BLaER1 (cell line): ENCODE measurements around the gene HS6ST3.
A peak's percentile ranks its signal among the peaks of the same experiment; 100 is the strongest.
"Not testable (repeated sequence)": the region's sequence is repeated elsewhere in the genome, so short reads cannot be mapped to it uniquely, and the experiment has no call there.

Source experiments
- H3K27ac ChIP-seq: shearing (Covaris generic); formaldehyde crosslinking; 2 replicates; pipeline ENCODE4 v1.8.1; 2022
- H3K27me3 ChIP-seq: shearing (Covaris generic); formaldehyde crosslinking; 2 replicates; pipeline ENCODE4 v1.8.1; 2022
- H3K36me3 ChIP-seq: shearing (Covaris generic); formaldehyde crosslinking; 2 replicates; pipeline ENCODE4 v1.8.1; 2022
- H3K4me1 ChIP-seq: shearing (Covaris generic); formaldehyde crosslinking; 2 replicates; pipeline ENCODE4 v1.8.1; 2022
- H3K4me2 ChIP-seq: shearing (Covaris generic); formaldehyde crosslinking; 2 replicates; pipeline ENCODE4 v1.8.1; 2022
- H3K4me3 ChIP-seq: shearing (Covaris generic); formaldehyde crosslinking; 2 replicates; pipeline ENCODE4 v1.8.1; 2022
- H3K9ac ChIP-seq: shearing (Covaris generic); formaldehyde crosslinking; 2 replicates; pipeline ENCODE4 v1.8.1; 2022
- H3K9me3 ChIP-seq: shearing (Covaris generic); formaldehyde crosslinking; 2 replicates; pipeline ENCODE4 v1.8.1; 2022
- H4K20me1 ChIP-seq: shearing (Covaris generic); formaldehyde crosslinking; 2 replicates; pipeline ENCODE4 v1.8.1; 2022
- Cebpa-rat ChIP-seq: shearing (Covaris generic); IDR thresholded peaks from 2 replicates; pipeline ENCODE4 v1.8.1; 2022

Gene HS6ST3

DNA sequence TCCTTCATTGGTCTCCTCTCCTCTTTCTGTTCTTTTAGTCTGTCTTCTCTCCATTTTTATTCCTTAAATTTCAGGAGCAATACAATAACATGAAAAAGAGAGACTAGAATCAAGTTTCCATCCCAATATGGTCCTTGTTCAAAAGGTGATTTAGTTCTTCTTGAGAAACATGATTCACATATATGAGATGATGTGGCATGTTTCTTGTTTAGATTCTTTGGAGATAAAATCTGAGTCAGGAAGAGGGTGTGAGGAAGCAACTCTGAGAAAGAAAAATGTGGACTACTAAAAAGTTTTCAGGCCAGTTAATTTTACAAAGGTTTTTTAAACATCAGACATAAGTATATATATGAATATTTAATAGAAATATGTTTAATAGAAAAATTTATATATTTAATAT is 673.0 kb downstream of the HS6ST3 start:
- Histone ChIP-seq H3K4me1 (no peaks in the 10 kb centered on the region), H3K9me3 (no peaks in the 10 kb centered on the region), H3K36me3 (no peaks in the 10 kb centered on the region), H3K27me3 (no peaks in the 10 kb centered on the region), H3K27ac (no peak overlapping the region), H4K20me1 (no peaks in the 10 kb centered on the region), H3K4me2 (no peak overlapping the region), H3K4me3 (no peak overlapping the region), H3K9ac (no peak overlapping the region)
- TF ChIP-seq Cebpa-rat = no peak

DNA sequence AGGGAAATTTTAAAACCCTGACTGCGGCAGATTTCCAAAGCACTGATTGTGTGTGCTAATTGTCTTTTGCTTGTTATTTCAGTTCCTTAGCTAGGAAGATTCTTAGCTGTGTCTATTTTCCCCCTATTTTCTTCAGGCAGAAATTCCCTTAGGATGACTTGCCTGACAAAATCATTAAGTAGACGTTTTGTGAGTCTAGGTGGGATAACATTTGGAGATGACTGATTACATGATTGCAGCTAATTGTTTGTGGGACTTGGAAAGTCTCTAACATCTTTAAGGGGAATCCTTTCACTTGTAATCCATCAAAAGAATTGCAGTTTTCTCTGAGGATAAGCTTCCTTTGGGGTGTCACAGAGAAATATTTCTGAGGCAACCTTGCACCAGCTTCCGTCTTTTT is 676.4 kb downstream of the HS6ST3 start:
- Histone ChIP-seq H3K27me3 (no peaks in the 10 kb centered on the region), H3K9me3 (no peaks in the 10 kb centered on the region), H3K36me3 (no peaks in the 10 kb centered on the region), H3K4me1 (peaks cover under 1% of the 10 kb centered on the region), H4K20me1 (no peaks in the 10 kb centered on the region), H3K4me2 (no peak overlapping the region), H3K27ac (no peak overlapping the region), H3K9ac (no peak overlapping the region), H3K4me3 (no peak overlapping the region)
- no peak for TF ChIP-seq Cebpa-rat

DNA sequence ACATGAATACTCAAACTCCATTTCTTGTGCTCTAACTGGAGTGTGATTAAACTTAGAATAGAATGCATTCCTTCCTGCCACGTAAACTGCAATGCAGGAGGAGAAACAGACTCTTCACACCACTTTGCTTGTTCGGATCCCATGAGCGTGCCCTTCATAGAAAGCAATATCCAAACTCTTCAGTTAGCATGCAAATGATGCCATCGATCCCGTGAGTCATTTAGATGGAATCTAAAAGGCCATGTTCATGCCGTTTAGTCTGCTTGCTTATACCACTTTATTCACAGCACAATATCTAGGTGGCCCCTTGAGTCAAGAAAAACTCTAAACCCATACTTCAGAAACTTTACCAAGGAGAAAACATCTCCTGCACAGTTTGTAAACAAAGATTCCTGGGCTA is 678.6 kb downstream of the HS6ST3 start:
- no peaks in the 10 kb centered on the region for H3K27me3 ChIP-seq
- H3K9ac ChIP-seq = no peak overlapping the region
- H3K36me3 ChIP-seq = no peaks in the 10 kb centered on the region
- H3K4me2 ChIP-seq = no peak overlapping the region
- no peak for TF ChIP-seq Cebpa-rat
- peaks cover 20% of the 10 kb centered on the region for H3K4me1 ChIP-seq
- H3K9me3 ChIP-seq = no peaks in the 10 kb centered on the region
- H4K20me1 ChIP-seq = no peaks in the 10 kb centered on the region
- H3K27ac ChIP-seq = no peak overlapping the region
- no peak overlapping the region for H3K4me3 ChIP-seq

DNA sequence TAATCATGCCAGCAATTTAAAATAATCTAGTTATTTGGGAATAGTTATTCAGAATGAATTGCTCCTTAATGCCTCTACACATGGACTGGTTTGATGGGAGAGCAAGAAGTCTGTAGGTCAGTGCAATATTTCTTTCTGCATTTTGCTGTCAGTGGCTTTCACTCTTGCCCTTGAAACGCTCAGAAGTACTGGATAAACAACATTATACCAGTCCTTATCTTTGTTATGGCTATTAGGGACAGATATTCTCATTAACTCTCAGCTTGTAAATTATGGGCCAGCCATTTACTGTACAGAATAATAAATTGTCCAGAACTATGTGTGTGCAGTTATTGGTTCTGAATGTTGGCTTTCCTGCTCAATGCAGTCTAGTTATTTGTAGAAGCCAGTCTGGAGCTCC is 680.0 kb downstream of the HS6ST3 start:
- no peak for TF ChIP-seq Cebpa-rat
- Histone ChIP-seq H3K4me2 (no peak overlapping the region), H3K27me3 (no peaks in the 10 kb centered on the region), H3K27ac (no peak overlapping the region), H4K20me1 (no peaks in the 10 kb centered on the region), H3K9me3 (no peaks in the 10 kb centered on the region), H3K9ac (no peak overlapping the region), H3K4me3 (no peak overlapping the region), H3K4me1 (peaks cover 20% of the 10 kb centered on the region), H3K36me3 (no peaks in the 10 kb centered on the region)

DNA sequence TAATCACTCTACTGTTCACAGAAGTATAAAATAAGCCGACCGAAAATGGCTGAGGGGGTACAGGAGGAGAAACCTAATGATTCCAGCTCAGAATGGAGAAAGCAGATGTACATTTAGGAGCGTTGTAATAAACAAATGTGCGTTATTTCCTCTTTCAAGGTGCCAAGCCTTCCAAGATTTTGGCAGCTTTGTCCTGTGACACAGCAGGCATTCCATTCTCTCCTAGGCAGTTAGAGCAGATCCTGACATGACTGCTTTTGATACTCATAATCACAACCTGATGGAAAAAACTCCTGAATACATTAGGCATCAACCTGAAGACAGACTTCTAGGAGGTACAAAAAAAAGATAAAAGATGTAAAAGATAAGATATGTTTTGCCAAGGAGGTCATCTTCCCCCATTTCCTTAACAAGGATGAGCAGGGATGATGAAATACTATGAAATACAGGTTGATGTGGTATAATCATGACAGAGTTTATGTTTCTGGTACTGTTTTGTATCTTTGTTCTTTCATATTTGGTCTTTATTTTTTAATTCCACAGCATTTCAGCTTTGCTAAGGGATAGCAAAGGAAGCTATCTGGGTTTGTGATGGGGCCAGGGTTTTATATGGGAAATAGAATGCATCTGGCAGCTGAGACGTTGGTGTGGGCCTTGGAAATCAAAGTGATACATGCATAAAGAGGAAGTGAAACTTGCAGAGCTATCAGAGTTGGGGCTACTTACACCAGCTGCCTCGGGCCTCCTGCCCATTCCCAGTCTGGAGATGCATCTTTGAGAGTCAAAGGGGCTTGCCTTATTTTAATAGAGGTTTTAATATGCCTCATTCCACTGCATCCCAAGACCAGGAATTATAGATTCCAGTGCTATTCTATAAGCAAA is 681.8 kb downstream of the HS6ST3 start:
- no peak overlapping the region for H3K4me3 ChIP-seq
- H3K27ac ChIP-seq = peak overlapping the region; percentile 51
- no peak for TF ChIP-seq Cebpa-rat
- H3K9me3 ChIP-seq = no peaks in the 10 kb centered on the region
- peaks cover 20% of the 10 kb centered on the region for H3K4me1 ChIP-seq
- no peaks in the 10 kb centered on the region for H3K27me3 ChIP-seq
- H3K9ac ChIP-seq = no peak overlapping the region
- peak overlapping the region; percentile 23 for H3K4me2 ChIP-seq
- no peaks in the 10 kb centered on the region for H4K20me1 ChIP-seq
- no peaks in the 10 kb centered on the region for H3K36me3 ChIP-seq

DNA sequence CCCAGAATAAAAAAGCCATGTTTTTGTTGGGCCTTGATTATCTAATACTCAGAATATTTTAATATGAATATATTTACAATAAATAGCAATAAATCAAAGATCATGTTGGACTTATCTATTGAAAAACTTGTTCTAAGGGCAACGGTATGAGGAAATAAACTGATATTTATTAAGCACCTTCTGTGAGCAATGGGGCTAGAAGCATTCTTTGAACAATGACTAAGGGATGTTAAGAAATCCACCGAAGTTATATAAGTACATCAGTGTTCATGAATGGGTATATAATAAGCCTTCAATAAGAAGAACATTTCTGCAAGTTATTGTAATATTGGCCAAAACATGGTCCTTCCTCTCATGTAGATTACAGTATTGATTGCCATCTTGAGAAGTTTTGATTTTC is 682.5 kb downstream of the HS6ST3 start:
- H3K4me1 ChIP-seq = peaks cover 20% of the 10 kb centered on the region
- H3K9ac ChIP-seq = no peak overlapping the region
- H3K4me2 ChIP-seq = peak overlapping the region; percentile 11
- peak overlapping the region; percentile 51; the same call in 1 of the 2 replicates for H3K27ac ChIP-seq
- no peaks in the 10 kb centered on the region for H3K27me3 ChIP-seq
- no peak overlapping the region for H3K4me3 ChIP-seq
- no peaks in the 10 kb centered on the region for H4K20me1 ChIP-seq
- no peak for TF ChIP-seq Cebpa-rat
- H3K36me3 ChIP-seq = no peaks in the 10 kb centered on the region
- H3K9me3 ChIP-seq = peaks cover under 1% of the 10 kb centered on the region; the same call in 1 of the 2 replicates

DNA sequence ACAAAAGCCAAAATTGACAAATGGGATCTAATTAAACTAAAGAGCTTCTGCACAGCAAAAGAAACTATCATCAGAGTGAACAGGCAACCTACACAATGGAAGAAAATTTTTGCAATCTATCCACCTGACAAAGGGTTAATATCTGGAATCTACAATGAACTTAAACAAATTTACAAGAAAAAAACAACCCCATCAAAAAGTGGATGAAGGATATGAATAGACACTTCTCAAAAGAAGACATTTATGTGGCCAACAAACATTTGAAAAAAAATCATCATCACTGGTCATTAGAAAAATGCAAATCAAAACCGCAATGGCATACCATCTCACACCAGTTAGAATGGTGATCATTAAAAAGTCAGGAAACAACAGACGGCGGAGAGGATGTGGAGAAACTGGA is 688.4 kb downstream of the HS6ST3 start:
- not testable (repeated sequence) for H3K27me3 ChIP-seq, H3K4me2 ChIP-seq, H4K20me1 ChIP-seq, H3K4me3 ChIP-seq, H3K4me1 ChIP-seq, H3K27ac ChIP-seq, H3K9ac ChIP-seq, H3K36me3 ChIP-seq
- H3K9me3 ChIP-seq = peaks cover 11% of the 10 kb centered on the region

DNA sequence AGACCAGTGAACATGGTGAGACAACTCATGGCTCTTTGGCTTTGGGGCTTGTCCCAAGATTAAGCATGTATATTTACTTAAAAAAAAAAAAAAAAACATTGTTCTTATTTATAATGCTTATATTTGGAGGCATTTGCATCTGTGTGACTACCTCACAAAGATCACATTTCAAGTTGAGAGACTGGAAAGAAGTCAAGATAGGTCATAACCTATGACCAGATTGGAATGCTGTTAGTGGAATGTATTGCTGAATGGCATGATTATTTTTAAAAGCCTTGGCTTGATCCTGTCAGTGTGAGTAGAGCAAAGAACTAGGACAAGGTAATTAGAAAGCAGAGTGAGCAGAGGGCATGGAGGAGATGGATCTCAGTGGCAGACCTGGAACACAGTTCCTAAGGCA is 689.8 kb downstream of the HS6ST3 start:
- no peak for TF ChIP-seq Cebpa-rat
- Histone ChIP-seq H3K27me3 (no peaks in the 10 kb centered on the region), H3K27ac (no peak overlapping the region), H3K4me2 (no peak overlapping the region), H3K9ac (no peak overlapping the region), H3K4me3 (no peak overlapping the region), H3K9me3 (peaks cover 11% of the 10 kb centered on the region), H3K4me1 (no peaks in the 10 kb centered on the region), H3K36me3 (no peaks in the 10 kb centered on the region), H4K20me1 (no peaks in the 10 kb centered on the region)

DNA sequence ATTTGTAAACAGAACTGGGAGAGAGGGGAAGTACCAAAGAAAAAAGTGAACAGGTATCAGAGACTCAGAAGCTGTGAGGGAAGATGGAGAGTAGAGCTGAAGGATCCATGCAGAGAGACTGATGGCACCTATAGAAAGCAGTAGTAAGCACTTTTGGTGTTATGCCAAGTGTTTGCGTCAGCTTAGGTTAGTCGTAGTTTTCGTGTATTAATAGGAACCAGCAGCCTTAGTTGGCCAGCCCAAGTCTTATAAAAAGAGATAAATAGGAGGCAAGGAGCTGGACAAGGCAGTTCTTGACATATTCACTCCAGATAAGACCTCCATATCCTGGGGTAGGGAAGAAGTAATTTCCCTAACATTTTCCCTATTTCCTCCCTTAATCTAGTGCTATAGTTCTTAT is 690.2 kb downstream of the HS6ST3 start:
- Histone ChIP-seq H3K4me3 (no peak overlapping the region), H3K27me3 (no peaks in the 10 kb centered on the region), H3K9me3 (peaks cover 11% of the 10 kb centered on the region), H3K9ac (no peak overlapping the region), H3K4me1 (no peaks in the 10 kb centered on the region), H3K27ac (no peak overlapping the region), H4K20me1 (no peaks in the 10 kb centered on the region), H3K36me3 (no peaks in the 10 kb centered on the region), H3K4me2 (no peak overlapping the region)
- TF ChIP-seq Cebpa-rat = no peak

DNA sequence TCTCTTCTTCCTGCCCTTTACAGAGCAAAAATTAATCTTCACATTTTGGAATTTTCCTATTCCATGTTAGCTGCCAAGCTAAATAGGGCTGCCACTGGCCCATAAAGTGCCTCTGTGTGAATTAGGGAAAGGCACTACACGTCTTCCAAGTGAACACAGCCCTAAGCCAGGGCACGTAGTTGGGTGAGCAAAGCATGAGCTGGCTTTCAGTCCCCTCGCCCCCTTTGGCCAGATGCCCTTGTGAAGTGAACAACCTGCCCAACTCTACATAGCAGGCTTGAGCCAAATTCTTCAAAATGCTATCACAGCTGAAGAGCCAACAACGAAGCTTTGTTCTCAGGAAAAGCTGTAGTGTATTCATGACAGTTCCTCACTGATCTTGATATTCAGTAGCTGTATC is 691.2 kb downstream of the HS6ST3 start:
- TF ChIP-seq Cebpa-rat = no peak
- peaks cover 11% of the 10 kb centered on the region for H3K9me3 ChIP-seq
- H3K9ac ChIP-seq = no peak overlapping the region
- H3K4me2 ChIP-seq = no peak overlapping the region
- H3K36me3 ChIP-seq = no peaks in the 10 kb centered on the region
- H3K4me1 ChIP-seq = no peaks in the 10 kb centered on the region
- no peaks in the 10 kb centered on the region for H4K20me1 ChIP-seq
- no peak overlapping the region for H3K27ac ChIP-seq
- no peak overlapping the region for H3K4me3 ChIP-seq
- H3K27me3 ChIP-seq = no peaks in the 10 kb centered on the region

DNA sequence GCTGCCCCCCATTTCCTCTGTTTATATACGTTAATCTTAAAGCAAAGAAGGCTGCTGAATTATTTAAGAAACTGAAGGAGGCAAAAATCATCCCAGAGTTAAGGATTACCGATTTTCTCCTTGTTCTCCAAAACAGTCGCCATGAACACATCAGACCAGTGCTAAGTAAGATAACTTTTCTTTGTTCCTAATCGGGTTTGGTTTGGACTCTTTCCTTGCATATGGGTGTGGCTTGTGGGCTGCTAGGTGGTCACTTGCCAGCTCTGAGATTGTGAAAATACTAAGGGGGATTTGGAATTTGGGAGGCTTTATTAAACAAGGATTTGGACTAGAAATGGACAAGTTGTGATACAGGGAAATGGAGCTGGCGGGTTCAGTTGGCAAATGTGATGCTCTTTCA is 692.3 kb downstream of the HS6ST3 start:
- TF ChIP-seq Cebpa-rat = no peak
- no peaks in the 10 kb centered on the region for H3K27me3 ChIP-seq

More for the DNA sequence above, 692.3 kb downstream of the HS6ST3 start:
- Histone ChIP-seq H3K36me3 (no peaks in the 10 kb centered on the region), H3K4me3 (no peak overlapping the region), H3K4me1 (no peaks in the 10 kb centered on the region), H3K9ac (no peak overlapping the region), H3K9me3 (peaks cover 11% of the 10 kb centered on the region), H3K27ac (no peak overlapping the region), H4K20me1 (no peaks in the 10 kb centered on the region), H3K4me2 (no peak overlapping the region)
